ENCODE measurements around the gene CFAP74.

Gene CFAP74

DNA sequence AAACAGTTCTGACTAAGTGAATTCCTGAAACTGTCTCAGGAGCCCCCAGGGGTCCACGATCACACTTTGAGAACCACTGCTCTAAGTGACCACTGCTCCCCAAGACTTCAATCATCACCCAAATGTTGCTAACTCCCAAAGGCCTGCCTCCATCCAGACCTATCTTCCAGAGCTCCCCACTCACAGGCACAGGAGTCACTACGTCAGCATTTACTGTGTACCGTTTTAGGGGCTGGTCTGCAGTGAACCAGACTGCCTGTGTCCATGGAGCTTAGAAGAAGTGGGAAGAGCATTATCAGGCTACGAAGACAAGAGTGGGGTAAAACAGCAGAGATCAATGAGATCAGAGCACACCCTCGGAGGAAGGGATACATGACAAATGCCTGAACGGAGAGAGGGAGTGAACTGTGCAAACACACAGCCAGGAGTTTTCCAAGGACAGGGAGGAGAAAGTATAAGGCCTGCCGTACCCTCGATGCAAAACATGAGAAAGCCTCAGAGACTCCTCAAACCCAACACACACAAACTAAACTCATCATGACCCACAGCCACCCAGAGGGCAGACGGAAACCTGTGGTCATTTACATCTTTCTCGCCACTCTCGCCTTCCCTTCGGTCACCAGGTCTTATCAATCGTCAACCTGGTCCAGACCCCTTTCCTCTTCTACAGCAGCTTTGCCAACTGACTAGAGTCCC is 122.8 kb downstream of the CFAP74 start:
- no peak for DNase-seq (ENCODE audit: extremely low read depth in 1 of 2, low read depth in 1 of 2)

DNA sequence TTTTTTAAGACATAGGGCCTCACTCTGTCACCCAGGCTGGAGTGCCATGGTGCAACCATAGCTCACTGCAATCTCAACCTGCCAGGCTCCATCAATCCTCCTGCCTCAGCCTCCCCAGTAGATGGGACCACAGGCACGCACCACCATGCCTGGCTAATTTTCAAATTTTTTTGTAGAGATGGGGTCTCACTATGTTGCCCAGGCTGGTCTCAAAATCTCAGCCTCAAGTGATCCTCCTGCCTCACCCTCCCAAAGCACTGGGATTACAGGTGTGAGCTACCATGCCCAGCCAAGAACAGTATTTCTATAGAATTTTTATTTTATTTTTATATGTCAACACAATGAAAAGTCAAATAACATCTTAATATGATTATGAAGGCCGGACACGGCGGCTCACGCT is 123.6 kb downstream of the CFAP74 start:
- DNase-seq (ENCODE audit: extremely low read depth in 1 of 2, low read depth in 1 of 2): no peak

DNA sequence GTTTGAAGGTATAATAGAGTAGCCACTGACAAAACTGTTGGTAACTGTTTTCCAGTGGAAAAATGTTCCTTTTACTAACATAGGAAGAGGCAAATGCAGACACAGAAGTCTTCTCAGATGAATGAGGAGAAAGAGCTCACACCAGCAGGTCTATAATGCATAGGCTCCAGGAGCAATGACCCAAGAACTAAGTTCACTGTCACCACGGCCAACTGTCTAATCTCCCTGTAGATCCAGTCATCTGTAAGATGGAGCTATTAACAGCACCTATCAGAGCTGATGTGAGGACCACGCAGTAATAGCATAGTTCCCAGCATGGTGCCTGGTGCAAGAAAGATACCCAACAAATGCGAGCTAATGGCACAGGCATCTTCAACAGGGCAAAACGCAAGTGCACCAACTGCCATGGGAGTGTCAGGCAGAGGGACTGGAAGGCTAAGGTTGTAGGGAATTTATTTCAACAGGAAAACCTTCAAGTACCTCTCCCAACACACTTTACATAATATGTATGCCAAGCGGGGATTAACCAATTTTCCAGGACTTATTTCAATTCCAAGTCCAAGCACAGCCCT is 125.6 kb downstream of the CFAP74 start:
- DNase-seq (ENCODE audit: extremely low read depth in 1 of 2, low read depth in 1 of 2): no peak

DNA sequence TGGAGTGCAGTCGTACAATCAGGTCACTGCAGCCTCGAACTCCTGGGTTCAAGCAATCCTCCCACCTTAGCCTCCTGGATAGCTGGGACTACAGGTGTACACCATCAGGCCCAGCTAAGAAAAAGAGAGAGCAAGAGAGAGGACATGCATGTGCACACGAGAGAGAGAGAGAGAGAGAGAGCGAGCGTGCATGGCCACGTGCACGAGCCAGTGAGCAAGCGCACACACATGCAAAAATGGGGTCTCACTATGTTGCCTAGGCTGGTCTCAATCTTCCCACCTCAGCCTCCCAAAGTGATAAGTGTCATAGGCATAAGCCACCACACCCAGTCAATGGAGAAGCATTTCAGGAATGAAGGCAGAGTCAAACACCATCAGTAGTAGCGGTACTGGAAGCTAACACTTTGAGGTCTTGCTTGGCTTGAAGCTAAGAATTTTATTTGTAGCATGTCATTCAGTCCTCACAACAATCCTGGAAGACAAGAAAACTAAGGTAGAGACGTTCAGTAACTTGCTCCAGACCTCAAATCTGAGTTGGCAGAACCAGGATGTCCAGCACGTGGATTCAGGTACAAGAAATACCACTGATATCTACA is 127.2 kb downstream of the CFAP74 start:
- no peak for DNase-seq (ENCODE audit: extremely low read depth in 1 of 2, low read depth in 1 of 2)

DNA sequence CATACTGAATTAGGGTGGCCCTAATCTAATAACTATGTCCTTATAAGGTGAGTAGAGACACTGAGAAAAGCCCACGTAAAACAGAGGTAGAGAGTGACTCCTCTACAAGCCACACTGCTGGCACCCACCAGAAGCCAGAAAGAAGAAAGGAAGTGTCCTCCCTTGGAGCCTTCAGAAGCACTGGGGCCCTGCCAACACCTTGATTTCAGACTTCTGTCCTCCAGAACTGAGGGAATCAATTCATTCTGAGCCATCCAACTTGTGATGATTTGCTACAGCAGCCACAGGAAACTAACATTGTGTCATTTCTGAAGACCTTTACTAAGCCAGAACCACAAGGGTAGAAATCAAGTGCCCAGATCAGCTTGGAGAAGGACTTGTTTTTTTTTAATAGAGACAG is 127.7 kb downstream of the CFAP74 start:
- DNase-seq (ENCODE audit: extremely low read depth in 1 of 2, low read depth in 1 of 2): peak in 1 of 2 donors; percentile 53

DNA sequence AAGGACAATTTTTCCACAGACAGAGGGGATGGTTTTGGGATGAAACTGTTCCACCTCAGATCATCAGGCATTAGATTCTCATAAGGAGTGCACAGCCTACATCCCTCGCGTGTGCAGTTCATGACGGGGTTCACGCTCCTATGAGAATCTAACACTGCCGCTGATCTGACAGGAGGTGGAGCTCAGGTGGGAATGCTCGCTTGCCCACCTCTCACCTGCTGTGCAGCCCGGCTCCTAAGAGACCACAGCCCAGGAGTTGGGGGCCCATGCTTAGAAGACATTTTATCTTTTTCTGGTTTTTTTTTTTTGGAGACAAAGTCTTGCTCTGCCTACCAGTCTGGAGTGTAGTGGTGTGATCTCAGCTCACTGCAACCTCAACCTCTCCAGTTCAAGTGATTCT is 128.7 kb downstream of the CFAP74 start:
- no peak for DNase-seq (ENCODE audit: extremely low read depth in 1 of 2, low read depth in 1 of 2)

DNA sequence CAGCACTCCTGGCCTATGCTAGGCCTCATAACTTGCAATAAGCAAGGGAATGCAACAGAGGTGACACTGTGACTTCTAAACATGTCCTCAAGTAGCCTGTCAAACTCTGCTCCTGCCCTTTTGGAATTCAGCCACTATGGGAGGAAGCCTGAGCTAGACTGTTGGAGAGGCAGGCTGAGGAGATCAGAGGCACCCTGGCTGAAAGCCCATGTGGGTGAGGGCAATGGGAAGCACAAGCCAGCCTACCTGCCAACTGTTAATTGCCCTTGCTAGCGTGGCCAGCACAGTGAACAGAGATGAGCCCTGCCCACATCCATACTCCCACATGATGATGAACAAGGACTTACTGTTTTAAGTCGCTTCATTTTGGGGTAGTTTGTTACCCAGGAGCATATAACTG is 130.4 kb downstream of the CFAP74 start:
- no peak for DNase-seq (ENCODE audit: extremely low read depth in 1 of 2, low read depth in 1 of 2)

DNA sequence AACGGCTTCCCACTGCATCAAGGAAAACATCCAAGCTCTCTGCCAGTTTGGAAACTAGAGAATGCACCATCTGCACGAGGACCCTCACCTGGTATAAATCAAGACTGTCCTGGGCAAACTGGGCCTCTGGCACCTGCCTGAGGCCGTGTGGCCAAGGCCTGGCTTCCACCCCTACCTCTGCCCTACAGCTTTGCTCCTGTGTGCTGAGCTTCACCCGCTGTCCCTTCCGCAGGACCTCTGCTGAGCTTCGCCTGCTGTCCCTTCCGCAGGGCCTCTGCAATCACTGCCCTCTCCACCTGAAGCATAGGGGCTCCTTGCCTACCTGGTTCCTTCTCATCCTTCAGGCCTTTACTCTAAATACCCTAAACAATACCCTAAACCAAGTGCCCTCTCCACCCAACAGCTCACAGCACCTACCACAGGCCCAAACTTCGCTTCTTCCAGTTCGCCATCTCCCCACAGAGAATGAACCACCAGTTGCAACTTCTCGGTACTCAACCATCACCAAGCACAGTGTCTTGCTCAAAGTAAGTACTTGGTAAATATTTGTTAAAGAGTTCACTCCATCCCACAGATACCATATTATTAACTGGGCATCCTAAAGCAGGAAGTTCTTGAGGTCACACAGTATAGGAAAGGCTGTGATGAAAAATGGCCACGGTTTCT is 131.1 kb downstream of the CFAP74 start:
- DNase-seq (ENCODE audit: extremely low read depth in 1 of 2, low read depth in 1 of 2): no peak

All from stimulated activated CD8-positive, alpha-beta memory T cell treated with anti-CD3 and anti-CD28 coated beads, Interleukin-7, amount 100 ng/mL, for 48 hours (primary cell).